OCI-LY7 (cell line): ENCODE measurements around the gene MVD. TPM values are rescaled to one million over a fixed set of nuclear protein-coding genes. Genes with fewer than 3 reads are reported as not detected.

ENCODE experiments used
- BruUV-seq: library from RNA; stranded (reverse); fragments of 400-500 nt; replicated peaks from 2 replicates; lab custom pipeline; 2021; lab: Mats Ljungman, UMichigan
- CTCF ChIA-PET: fragments of 300-600 bp; sonication (Branson Sonifier 250); formaldehyde crosslinking; loops from one replicate; lab custom pipeline; 2022; ENCODE audit warnings: antibody characterized with exemption; ENCODE audit not compliant: unreplicated experiment; lab: Charles Lee
- POLR2A ChIA-PET: fragments of 300-600 bp; sonication (Branson Sonifier 250); formaldehyde crosslinking; loops from one replicate; lab custom pipeline; 2022; ENCODE audit warnings: antibody characterized with exemption; lab: Charles Lee
- DNase-seq: peaks from one replicate; pipeline ENCODE4 v3.0.0-alpha.2; 2015; ENCODE audit warnings: low spot score
- H2AFZ ChIP-seq: fragments of 200-600 bp; sonication (generic), shearing (Covaris generic); 2 replicates; pipeline ENCODE4 v1.6.1; 2014; ENCODE audit warnings: mild to moderate bottlenecking, antibody characterized with exemption, low read length, moderate library complexity
- H3K27ac ChIP-seq: fragments of 200-600 bp; sonication (generic); 2 replicates; pipeline ENCODE4 v1.5.1; 2014; ENCODE audit warnings: mixed run types, low read depth, mild to moderate bottlenecking, moderate library complexity, low read length, inconsistent platforms; ENCODE audit not compliant: poor library complexity, severe bottlenecking
- H3K36me3 ChIP-seq: fragments of 200-600 bp; sonication (generic); 2 replicates; pipeline ENCODE4 v1.6.1; 2014; ENCODE audit warnings: mild to moderate bottlenecking, antibody characterized with exemption, low read length, moderate library complexity, mixed read lengths; ENCODE audit not compliant: insufficient read depth
- H3K4me1 ChIP-seq: fragments of 200-600 bp; sonication (generic); 2 replicates; pipeline ENCODE4 v1.5.1; 2014; ENCODE audit warnings: mild to moderate bottlenecking, low read length; ENCODE audit not compliant: insufficient read depth, poor library complexity, severe bottlenecking
- H3K4me2 ChIP-seq: fragments of 200-600 bp; sonication (generic); 2 replicates; pipeline ENCODE4 v1.6.1; 2014; ENCODE audit warnings: mild to moderate bottlenecking, low read length
- H3K4me3 ChIP-seq: fragments of 200-600 bp; sonication (generic); 2 replicates; pipeline ENCODE4 v1.5.1; 2014; ENCODE audit warnings: mild to moderate bottlenecking, low read depth, low read length; ENCODE audit not compliant: poor library complexity, severe bottlenecking
- H3K79me2 ChIP-seq: fragments of 200-600 bp; sonication (generic); 2 replicates; pipeline ENCODE4 v1.6.1; 2016; ENCODE audit warnings: low read depth, mild to moderate bottlenecking, low read length, moderate library complexity, mixed read lengths; ENCODE audit not compliant: insufficient read depth
- H3K9me2 ChIP-seq: fragments of 200-600 bp; sonication (generic); 2 replicates; pipeline ENCODE4 v1.6.1; 2016; ENCODE audit warnings: mild to moderate bottlenecking, low read length, mixed read lengths; ENCODE audit not compliant: insufficient read depth
- H3K9me3 ChIP-seq: fragments of 200-600 bp; sonication (generic); 2 replicates; pipeline ENCODE4 v1.6.1; 2014; ENCODE audit warnings: mild to moderate bottlenecking, mixed run types, low read length, mixed read lengths
- H4K20me1 ChIP-seq: fragments of 200-600 bp; sonication (generic); 2 replicates; pipeline ENCODE4 v1.6.1; 2014; ENCODE audit warnings: mild to moderate bottlenecking, antibody characterized with exemption, low read length, moderate library complexity, mixed read lengths; ENCODE audit not compliant: insufficient read depth
- EZH2phosphoT487 ChIP-seq: fragments of 200-600 bp; sonication (generic); IDR thresholded peaks from 2 replicates; pipeline ENCODE4 v1.6.1; 2018; ENCODE audit warnings: low read depth, borderline replicate concordance, mild to moderate bottlenecking, mixed run types, antibody characterized with exemption, low read length, moderate library complexity, mixed read lengths
- intact Hi-C: fragments of 100-400 bp; cut with micrococcal nuclease; formaldehyde crosslinking; loops from one replicate; pipeline ENCODE4 v1.10.0; 2022; ENCODE audit not compliant: unreplicated experiment
- total RNA-seq, 2 experiments: library from RNA; depleted of rRNA in 1 of 2; stranded (reverse); fragments of >200 nt in 1 of 2; shearing (Covaris generic) in 1 of 2; gene quantifications; 2 replicates each; pipeline ENCODE4 v1.2.3, GENCODE V29; 2014 to 2022
- TF ChIP-seq, protein P1 (sequence below): fragments of 200-600 bp; sonication (generic); conservative IDR thresholded peaks from 2 replicates; pipeline ENCODE4 v1.5.1; 2014; ENCODE audit warnings: mild to moderate bottlenecking, antibody characterized with exemption, low read length, moderate library complexity, mixed read lengths

The MVD gene
- total RNA-seq, 2 experiments from 2014 or later = 65.6 to 158 TPM

GRCh38 chr16:88618182-88618955 is 44.5 kb downstream of the MVD start:
- Histone ChIP-seq H3K9me3 (no peaks in the 10 kb centered on the region), H3K4me2 (no peak overlapping the region), H3K9me2 (no peaks in the 10 kb centered on the region), H3K4me3 (no peak overlapping the region), H3K27ac (no peak overlapping the region), H4K20me1 (no peaks in the 10 kb centered on the region), H3K79me2 (no peaks in the 10 kb centered on the region), H3K36me3 (peaks cover 75% of the 10 kb centered on the region), H3K4me1 (no peaks in the 10 kb centered on the region), H2AFZ (no peak overlapping the region)
- intact Hi-C loops = no loop called here
- ChIA-PET CTCF (no interaction called here), POLR2A (no interaction called here)
- no TSS peak for BruUV-seq
- TF ChIP-seq, protein P1, sequence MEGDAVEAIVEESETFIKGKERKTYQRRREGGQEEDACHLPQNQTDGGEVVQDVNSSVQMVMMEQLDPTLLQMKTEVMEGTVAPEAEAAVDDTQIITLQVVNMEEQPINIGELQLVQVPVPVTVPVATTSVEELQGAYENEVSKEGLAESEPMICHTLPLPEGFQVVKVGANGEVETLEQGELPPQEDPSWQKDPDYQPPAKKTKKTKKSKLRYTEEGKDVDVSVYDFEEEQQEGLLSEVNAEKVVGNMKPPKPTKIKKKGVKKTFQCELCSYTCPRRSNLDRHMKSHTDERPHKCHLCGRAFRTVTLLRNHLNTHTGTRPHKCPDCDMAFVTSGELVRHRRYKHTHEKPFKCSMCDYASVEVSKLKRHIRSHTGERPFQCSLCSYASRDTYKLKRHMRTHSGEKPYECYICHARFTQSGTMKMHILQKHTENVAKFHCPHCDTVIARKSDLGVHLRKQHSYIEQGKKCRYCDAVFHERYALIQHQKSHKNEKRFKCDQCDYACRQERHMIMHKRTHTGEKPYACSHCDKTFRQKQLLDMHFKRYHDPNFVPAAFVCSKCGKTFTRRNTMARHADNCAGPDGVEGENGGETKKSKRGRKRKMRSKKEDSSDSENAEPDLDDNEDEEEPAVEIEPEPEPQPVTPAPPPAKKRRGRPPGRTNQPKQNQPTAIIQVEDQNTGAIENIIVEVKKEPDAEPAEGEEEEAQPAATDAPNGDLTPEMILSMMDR = no peak
- TF ChIP-seq EZH2phosphoT487 = no peak
- DNase-seq = no peak

DNA sequence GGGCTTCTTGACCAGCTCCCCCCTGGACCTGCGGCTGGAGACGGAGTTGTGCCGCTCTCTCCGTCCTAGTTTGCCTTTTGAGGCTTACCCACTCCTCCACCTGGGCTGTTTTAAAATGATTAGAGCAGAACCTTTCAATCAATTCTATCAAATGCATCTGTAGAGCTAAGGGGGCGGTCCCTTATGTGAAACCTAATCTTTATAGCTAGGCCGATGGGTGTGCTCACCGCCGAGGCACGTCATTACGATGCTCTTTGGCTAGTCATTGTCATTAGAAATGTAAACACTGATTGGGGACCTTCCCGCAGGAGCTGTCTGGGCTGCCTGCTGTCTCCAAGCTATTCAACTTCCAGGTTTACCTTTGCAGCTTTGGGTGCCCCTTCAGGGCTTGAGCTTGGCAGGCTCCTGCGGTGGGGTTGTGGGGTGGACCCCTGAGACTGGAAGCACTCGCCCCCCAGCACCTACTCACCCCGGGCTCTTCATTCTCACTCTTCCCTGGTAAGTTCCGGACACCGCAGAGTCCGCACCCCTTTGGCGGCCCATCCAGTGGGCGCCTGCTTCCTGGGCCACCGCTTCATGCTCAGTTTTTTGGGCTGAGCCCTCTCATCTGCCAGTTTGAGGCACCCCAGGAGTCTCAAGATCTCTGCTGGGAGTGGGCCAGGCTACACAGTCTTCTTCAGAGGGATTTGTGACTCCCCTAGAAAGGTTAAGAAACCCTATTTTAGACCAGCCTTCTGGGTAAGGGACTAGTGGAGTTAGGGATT is 45.4 kb downstream of the MVD start:
- CTCF ChIA-PET = no interaction called here
- no peaks in the 10 kb centered on the region for H3K9me2 ChIP-seq
- no peaks in the 10 kb centered on the region for H3K4me1 ChIP-seq
- peaks cover 75% of the 10 kb centered on the region for H3K36me3 ChIP-seq
- TF ChIP-seq, protein P1 = no peak
- TF ChIP-seq EZH2phosphoT487 = no peak
- H4K20me1 ChIP-seq = no peaks in the 10 kb centered on the region
- POLR2A ChIA-PET = no interaction called here
- H3K9me3 ChIP-seq = no peaks in the 10 kb centered on the region
- DNase-seq = no peak
- no peak overlapping the region for H3K4me2 ChIP-seq
- H2AFZ ChIP-seq = no peak overlapping the region
- no peaks in the 10 kb centered on the region for H3K79me2 ChIP-seq
- no peak overlapping the region for H3K27ac ChIP-seq
- intact Hi-C loops = no loop called here
- no TSS peak for BruUV-seq
- no peak overlapping the region for H3K4me3 ChIP-seq

DNA sequence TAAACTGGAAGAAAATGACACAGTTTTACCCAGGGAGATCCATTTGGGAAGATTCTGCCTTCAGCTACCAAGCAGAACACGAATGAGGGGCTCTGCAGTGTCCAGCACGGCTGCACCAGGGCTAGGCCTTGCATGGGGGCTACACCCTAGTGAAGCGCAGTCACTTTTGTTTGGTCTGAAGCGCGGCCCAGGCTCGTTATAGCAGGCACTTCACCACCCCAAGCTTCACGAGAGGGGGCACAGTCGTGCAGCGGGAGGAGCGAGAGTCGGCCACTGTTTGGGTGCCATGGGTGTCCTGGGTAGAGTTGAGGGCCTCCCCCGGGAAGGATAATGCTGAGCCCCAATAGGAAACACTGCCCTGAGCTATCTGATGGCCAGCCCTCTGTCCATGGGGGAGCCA is 46.2 kb downstream of the MVD start:
- intact Hi-C loops = no loop called here
- peaks cover 73% of the 10 kb centered on the region for H3K36me3 ChIP-seq
- no peak for DNase-seq
- CTCF ChIA-PET = no interaction called here
- no peak overlapping the region for H3K4me2 ChIP-seq
- H3K9me2 ChIP-seq = no peaks in the 10 kb centered on the region
- no peaks in the 10 kb centered on the region for H4K20me1 ChIP-seq
- no peaks in the 10 kb centered on the region for H3K9me3 ChIP-seq
- no peaks in the 10 kb centered on the region for H3K79me2 ChIP-seq
- POLR2A ChIA-PET = no interaction called here
- no peak overlapping the region for H3K4me3 ChIP-seq
- no TSS peak for BruUV-seq
- no peak for TF ChIP-seq EZH2phosphoT487
- TF ChIP-seq, protein P1 = no peak
- no peak overlapping the region for H3K27ac ChIP-seq
- no peak overlapping the region for H2AFZ ChIP-seq
- H3K4me1 ChIP-seq = no peaks in the 10 kb centered on the region
